Gastroesophageal sphincter (tissue), 3 donors: ENCODE results near the gene CEMIP.

Source experiments
- EP300 ChIP-seq: sonication (generic); formaldehyde crosslinking; IDR thresholded peaks from one replicate; pipeline ENCODE4 v1.6.1; 2017; ENCODE audit warnings: antibody characterized with exemption, mild to moderate bottlenecking
- POLR2A ChIP-seq, 2 donors: fragments of 450-650 bp; IDR thresholded peaks; one replicate each; pipeline ENCODE4 v1.6.1; 2017; ENCODE audit warnings: antibody characterized with exemption in 2 of 2, mild to moderate bottlenecking in 2 of 2, moderate library complexity in 1 of 2
- POLR2AphosphoS5 ChIP-seq: sonication (generic); formaldehyde crosslinking; IDR thresholded peaks from one replicate; pipeline ENCODE4 v1.6.1; 2017; ENCODE audit warnings: antibody characterized with exemption
- TF ChIP-seq, protein P1 (sequence below), 4 experiments: fragments of 200-600 bp in 2 of 4; fragments of 450-650 bp in 2 of 4; sonication (generic) in 1 of 4; IDR thresholded peaks; one replicate each; pipeline ENCODE4 v1.5.1; 2017 to 2019; ENCODE audit warnings: antibody characterized with exemption in 4 of 4, mild to moderate bottlenecking in 2 of 4, moderate library complexity in 2 of 4

DNA sequence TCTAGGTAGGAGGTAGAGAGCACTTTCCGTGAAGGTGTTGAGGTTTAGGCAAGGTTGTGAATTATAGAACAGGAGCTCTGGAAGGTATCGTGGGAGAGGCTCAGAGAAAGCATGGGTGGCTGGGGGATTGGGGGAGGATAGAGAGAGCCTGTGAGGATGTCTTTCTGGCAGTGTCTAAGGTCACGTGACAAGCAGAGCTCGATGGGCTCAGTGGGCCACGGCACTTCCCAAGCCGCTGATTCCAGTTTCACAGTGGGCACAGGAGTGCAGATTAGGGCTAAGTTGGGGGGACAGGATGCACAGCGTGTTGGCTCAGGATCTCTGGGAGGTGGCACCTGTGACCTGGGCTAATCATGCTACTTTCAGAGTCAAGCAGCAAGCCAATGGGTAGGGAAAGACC lies 52.0 kb downstream of the CEMIP start:
- TF ChIP-seq POLR2A (IDR thresholded peaks at IDR 0.05) = no peak
- TF ChIP-seq POLR2AphosphoS5 = no peak
- TF ChIP-seq, protein P1, sequence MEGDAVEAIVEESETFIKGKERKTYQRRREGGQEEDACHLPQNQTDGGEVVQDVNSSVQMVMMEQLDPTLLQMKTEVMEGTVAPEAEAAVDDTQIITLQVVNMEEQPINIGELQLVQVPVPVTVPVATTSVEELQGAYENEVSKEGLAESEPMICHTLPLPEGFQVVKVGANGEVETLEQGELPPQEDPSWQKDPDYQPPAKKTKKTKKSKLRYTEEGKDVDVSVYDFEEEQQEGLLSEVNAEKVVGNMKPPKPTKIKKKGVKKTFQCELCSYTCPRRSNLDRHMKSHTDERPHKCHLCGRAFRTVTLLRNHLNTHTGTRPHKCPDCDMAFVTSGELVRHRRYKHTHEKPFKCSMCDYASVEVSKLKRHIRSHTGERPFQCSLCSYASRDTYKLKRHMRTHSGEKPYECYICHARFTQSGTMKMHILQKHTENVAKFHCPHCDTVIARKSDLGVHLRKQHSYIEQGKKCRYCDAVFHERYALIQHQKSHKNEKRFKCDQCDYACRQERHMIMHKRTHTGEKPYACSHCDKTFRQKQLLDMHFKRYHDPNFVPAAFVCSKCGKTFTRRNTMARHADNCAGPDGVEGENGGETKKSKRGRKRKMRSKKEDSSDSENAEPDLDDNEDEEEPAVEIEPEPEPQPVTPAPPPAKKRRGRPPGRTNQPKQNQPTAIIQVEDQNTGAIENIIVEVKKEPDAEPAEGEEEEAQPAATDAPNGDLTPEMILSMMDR (IDR thresholded peaks at IDR 0.05) = no peak
- no peak for TF ChIP-seq EP300
